ENCODE results near the gene DLK1.

DNA sequence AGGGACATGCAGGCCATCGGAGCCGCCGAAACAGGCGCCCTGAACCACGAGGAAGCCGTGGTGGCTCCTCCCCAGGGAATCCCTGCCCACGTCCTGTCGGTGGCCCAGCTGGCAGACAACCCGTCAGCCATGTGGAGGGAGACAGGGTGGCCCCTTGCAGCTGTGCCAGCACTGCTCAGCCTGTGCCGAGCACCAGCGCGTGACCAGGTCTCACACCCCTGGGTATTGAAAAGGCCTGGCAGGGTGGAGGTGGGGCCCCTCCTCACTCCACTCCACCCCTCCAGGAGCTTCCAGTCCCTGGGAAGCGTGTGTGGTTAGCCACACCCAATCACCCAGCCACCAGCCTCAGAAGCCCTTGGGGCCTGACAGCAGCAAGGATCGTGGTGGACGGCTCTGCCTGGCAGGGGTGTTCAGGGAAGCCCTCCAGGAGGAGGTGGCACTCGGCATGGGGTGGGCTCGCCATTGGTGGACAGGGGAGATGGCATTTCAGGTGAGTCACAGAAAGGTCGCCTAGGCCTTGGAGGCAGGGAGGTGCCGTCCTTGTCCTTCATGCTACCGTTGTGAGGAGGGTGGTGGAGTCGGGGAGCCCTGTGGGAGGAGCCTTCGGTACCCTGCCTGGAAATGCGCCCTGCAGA is 12.3 kb upstream of the DLK1 start:
- TF ChIP-seq, protein P1, sequence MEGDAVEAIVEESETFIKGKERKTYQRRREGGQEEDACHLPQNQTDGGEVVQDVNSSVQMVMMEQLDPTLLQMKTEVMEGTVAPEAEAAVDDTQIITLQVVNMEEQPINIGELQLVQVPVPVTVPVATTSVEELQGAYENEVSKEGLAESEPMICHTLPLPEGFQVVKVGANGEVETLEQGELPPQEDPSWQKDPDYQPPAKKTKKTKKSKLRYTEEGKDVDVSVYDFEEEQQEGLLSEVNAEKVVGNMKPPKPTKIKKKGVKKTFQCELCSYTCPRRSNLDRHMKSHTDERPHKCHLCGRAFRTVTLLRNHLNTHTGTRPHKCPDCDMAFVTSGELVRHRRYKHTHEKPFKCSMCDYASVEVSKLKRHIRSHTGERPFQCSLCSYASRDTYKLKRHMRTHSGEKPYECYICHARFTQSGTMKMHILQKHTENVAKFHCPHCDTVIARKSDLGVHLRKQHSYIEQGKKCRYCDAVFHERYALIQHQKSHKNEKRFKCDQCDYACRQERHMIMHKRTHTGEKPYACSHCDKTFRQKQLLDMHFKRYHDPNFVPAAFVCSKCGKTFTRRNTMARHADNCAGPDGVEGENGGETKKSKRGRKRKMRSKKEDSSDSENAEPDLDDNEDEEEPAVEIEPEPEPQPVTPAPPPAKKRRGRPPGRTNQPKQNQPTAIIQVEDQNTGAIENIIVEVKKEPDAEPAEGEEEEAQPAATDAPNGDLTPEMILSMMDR (IDR thresholded peaks at IDR 0.05): no peak
- TF ChIP-seq POLR2A (IDR thresholded peaks at IDR 0.05) (no peak), POLR2AphosphoS5 (IDR thresholded peaks at IDR 0.05) (no peak), EP300 (IDR thresholded peaks at IDR 0.05) (no peak)
